Measurements from ENCODE around the gene NBEAL1.
"Not testable (repeated sequence)": the region's sequence is repeated elsewhere in the genome, so short reads cannot be mapped to it uniquely, and the experiment has no call there.

Gene NBEAL1

GRCh38 chr2:203040966-203041521, 26.4 kb downstream of the NBEAL1 start:
- no peak for DNase-seq

GRCh38 chr2:203042178-203042577, 27.5 kb downstream of the NBEAL1 start:
- DNase-seq: no peak

GRCh38 chr2:203043226-203043625, 28.6 kb downstream of the NBEAL1 start:
- no peak for DNase-seq

GRCh38 chr2:203045867-203046266, 31.2 kb downstream of the NBEAL1 start:
- no peak for DNase-seq

- DNase-seq: no peak
Measured at GRCh38 chr2:203052539-203052938, 37.9 kb downstream of the NBEAL1 start.

GRCh38 chr2:203059567-203060240, 45.0 kb downstream of the NBEAL1 start:
- no peak for DNase-seq

- no peak for DNase-seq
Measured at GRCh38 chr2:203061346-203061745, 46.7 kb downstream of the NBEAL1 start.

GRCh38 chr2:203062126-203062525, 47.5 kb downstream of the NBEAL1 start:
- DNase-seq: no peak

- not testable (repeated sequence) for DNase-seq
Measured at GRCh38 chr2:203066519-203067091, 51.9 kb downstream of the NBEAL1 start.

GRCh38 chr2:203070701-203071100, 56.0 kb downstream of the NBEAL1 start:
- DNase-seq: no peak

GRCh38 chr2:203071148-203071547, 56.5 kb downstream of the NBEAL1 start:
- DNase-seq: no peak

- DNase-seq: no peak
Measured at GRCh38 chr2:203072371-203072770, 57.7 kb downstream of the NBEAL1 start.

GRCh38 chr2:203077451-203077850, 62.8 kb downstream of the NBEAL1 start:
- no peak for DNase-seq

GRCh38 chr2:203080447-203081045, 65.9 kb downstream of the NBEAL1 start:
- DNase-seq: no peak

- no peak for DNase-seq
Measured at GRCh38 chr2:203083328-203083727, 68.7 kb downstream of the NBEAL1 start.

- not testable (repeated sequence) for DNase-seq
Measured at GRCh38 chr2:203086381-203086780, 71.7 kb downstream of the NBEAL1 start.

- DNase-seq: not testable (repeated sequence)
Measured at GRCh38 chr2:203090721-203091120, 76.0 kb downstream of the NBEAL1 start.

GRCh38 chr2:203097735-203098134, 83.1 kb downstream of the NBEAL1 start:
- DNase-seq: no peak

GRCh38 chr2:203102357-203102756, 87.7 kb downstream of the NBEAL1 start:
- DNase-seq: not testable (repeated sequence)

- DNase-seq: no peak
Measured at GRCh38 chr2:203104273-203104672, 89.6 kb downstream of the NBEAL1 start.

GRCh38 chr2:203105996-203106395, 91.3 kb downstream of the NBEAL1 start:
- no peak for DNase-seq

GRCh38 chr2:203110496-203110895, 95.8 kb downstream of the NBEAL1 start:
- DNase-seq: not testable (repeated sequence)

GRCh38 chr2:203112342-203112741, 97.7 kb downstream of the NBEAL1 start:
- no peak for DNase-seq

GRCh38 chr2:203115201-203115700, 100.6 kb downstream of the NBEAL1 start:
- not testable (repeated sequence) for DNase-seq
